Lung (tissue), 12 donors: ENCODE measurements around the gene STARD3NL. TPM values are rescaled to one million over a fixed set of nuclear protein-coding genes. Genes with fewer than 3 reads are reported as not detected.

Experiments
- ATAC-seq: fragments of 200-7000 bp; cut with Tn5 transposase; one replicate; pipeline ENCODE4 v1.9.1; 2020; ENCODE audit warnings: moderate number of reproducible peaks; ENCODE audit not compliant: insufficient read depth, low FRiP score
- DNase-seq, 3 donors: peaks; one replicate each; pipeline ENCODE4 v3.0.0-alpha.2; 2013 to 2017
- H3K27ac ChIP-seq, 2 donors: one replicate each; pipeline ENCODE4 v1.5.1; 2013; ENCODE audit warnings: mild to moderate bottlenecking in 2 of 2, moderate library complexity in 2 of 2, control low read depth in 1 of 2, inconsistent platforms in 1 of 2, low read depth in 1 of 2, low read length in 1 of 2
- H3K27me3 ChIP-seq, 3 donors: one replicate each; pipeline ENCODE4 v1.5.1; 2013; ENCODE audit warnings: low read length in 2 of 3; ENCODE audit not compliant: control insufficient read depth in 3 of 3, insufficient read depth in 3 of 3
- H3K36me3 ChIP-seq, 4 donors: one replicate each; pipeline ENCODE4 v1.5.1; 2013; ENCODE audit warnings: low read length in 4 of 4, mild to moderate bottlenecking in 1 of 4, moderate library complexity in 1 of 4; ENCODE audit not compliant: control insufficient read depth in 4 of 4, insufficient read depth in 4 of 4
- H3K4me1 ChIP-seq, 5 donors: one replicate each; pipeline ENCODE4 v1.5.1; 2013; ENCODE audit warnings: low read length in 5 of 5, mild to moderate bottlenecking in 2 of 5, moderate library complexity in 1 of 5; ENCODE audit not compliant: control insufficient read depth in 5 of 5, insufficient read depth in 5 of 5
- H3K4me3 ChIP-seq: one replicate; pipeline ENCODE4 v1.5.1; 2013; ENCODE audit warnings: mild to moderate bottlenecking, control low read depth, moderate library complexity
- H3K9ac ChIP-seq, 2 donors: one replicate each; pipeline ENCODE4 v1.5.1; 2013; ENCODE audit warnings: low read length in 2 of 2, control low read depth in 1 of 2; ENCODE audit not compliant: insufficient read depth in 1 of 2
- H3K9me3 ChIP-seq, 4 donors: one replicate each; pipeline ENCODE4 v1.5.1; 2013; ENCODE audit warnings: low read length in 3 of 4, mild to moderate bottlenecking in 1 of 4, moderate library complexity in 1 of 4; ENCODE audit not compliant: control insufficient read depth in 4 of 4, insufficient read depth in 3 of 4
- CTCF ChIP-seq: IDR thresholded peaks from 2 replicates; pipeline ENCODE4 v1.5.1; 2012; ENCODE audit warnings: mild to moderate bottlenecking; ENCODE audit errors: control extremely low read depth, extremely low read depth
- WGBS, 2 donors: extraction: QIAGEN DNeasy Blood & Tissue Kit; methylation state at CpG; one replicate each; pipeline ENCODE4 v1.1.7; 2013; 5-methylcytosine and 5-hydroxymethylcytosine counted together
- polyA plus RNA-seq, 2 donors: library from polyadenylated mRNA; stranded (reverse); fragments of 200-250 nt; gene quantifications; one replicate each; pipeline ENCODE4 v1.2.1, GENCODE V29; 2013
- total RNA-seq, 2 donors: library from RNA; depleted of rRNA in 1 of 2; stranded (reverse); fragments of >200 nt in 1 of 2; gene quantifications; one replicate each; pipeline ENCODE4 v1.2.1, GENCODE V29; 2014 to 2021
- donor health status: control.
- donor health status: control.
- donor health status: Bipolar disorder and iron deficiency.
- donor health status: healthy.
- donor health status: DM: yes; HTN: yes; CAD: no.

The STARD3NL gene
- total and polyA plus RNA-seq, 4 donors: 33.6 to 87.1 (median 60.3) TPM

GRCh38 chr7:38151556-38151955 lies 26.5 kb upstream of the STARD3NL start:
- no peak for TF ChIP-seq CTCF
- no peak overlapping the region for H3K9ac ChIP-seq
- no peaks in the 10 kb centered on the region for H3K27me3 ChIP-seq
- no peak overlapping the region for H3K27ac ChIP-seq
- peaks cover 0 to 5% (median 0%) of the 10 kb centered on the region in 5 donors for H3K4me1 ChIP-seq
- 68 to 83% methylated on average over 2 of the region's 2 CpGs for WGBS, 2 donors
- no peak overlapping the region for H3K4me3 ChIP-seq
- DNase-seq (no peak), ATAC-seq (no peak)
- H3K9me3 ChIP-seq: peaks cover 0 to 3% (median under 1%) of the 10 kb centered on the region in 4 donors
- H3K36me3 ChIP-seq: no peaks in the 10 kb centered on the region

- H3K4me1 ChIP-seq: peaks cover 0 to 3% (median 0%) of the 10 kb centered on the region in 5 donors
- no peaks in the 10 kb centered on the region for H3K36me3 ChIP-seq
- no peaks in the 10 kb centered on the region for H3K27me3 ChIP-seq
- no peak overlapping the region for H3K9ac ChIP-seq
- ATAC-seq: no peak
- no peak for DNase-seq
- H3K27ac ChIP-seq: no peak overlapping the region
- H3K4me3 ChIP-seq: no peak overlapping the region
- 70 to 87% methylated on average over 1 of the region's 1 CpG for WGBS, 2 donors
- H3K9me3 ChIP-seq: peaks cover 0 to 3% (median 0%) of the 10 kb centered on the region in 4 donors
- TF ChIP-seq CTCF: no peak
Measured at GRCh38 chr7:38153515-38153914, 24.5 kb upstream of the STARD3NL start.

GRCh38 chr7:38154278-38154677 lies 23.8 kb upstream of the STARD3NL start:
- 74 to 77% methylated on average over 2 of the region's 2 CpGs for WGBS, 2 donors
- ATAC-seq: no peak

More at GRCh38 chr7:38154278-38154677, 23.8 kb upstream of the STARD3NL start:
- peaks cover 0 to 3% (median 0%) of the 10 kb centered on the region in 5 donors for H3K4me1 ChIP-seq
- no peaks in the 10 kb centered on the region for H3K27me3 ChIP-seq
- H3K36me3 ChIP-seq: no peaks in the 10 kb centered on the region
- TF ChIP-seq CTCF: no peak
- H3K27ac ChIP-seq: no peak overlapping the region
- no peak for DNase-seq
- peaks cover 0 to under 1% (median 0%) of the 10 kb centered on the region in 4 donors for H3K9me3 ChIP-seq
- no peak overlapping the region for H3K4me3 ChIP-seq
- H3K9ac ChIP-seq: no peak overlapping the region
